Smooth muscle cell (in vitro differentiated cells): ENCODE data around the gene TMEM108. TPM values are rescaled to one million over a fixed set of nuclear protein-coding genes. Genes with fewer than 3 reads are reported as not detected.

Experiments
- DNase-seq: peaks from one replicate; lab custom pipeline; 2025; ENCODE audit not compliant: unreplicated experiment; lab: John Stamatoyannopoulos, UW
- H2AFZ ChIP-seq: fragments of 200-600 bp; sonication (generic); 2 replicates; pipeline ENCODE4 v1.6.0; 2016; ENCODE audit warnings: antibody characterized with exemption, low read depth, mild to moderate bottlenecking
- H3F3A ChIP-seq: fragments of 200-600 bp; sonication (generic); 2 replicates; pipeline ENCODE4 v1.6.0; 2017; ENCODE audit warnings: antibody characterized with exemption, low read depth
- H3K27ac ChIP-seq: fragments of 200-600 bp; sonication (generic); 2 replicates; pipeline ENCODE4 v1.5.1; 2016; ENCODE audit warnings: low read depth, mild to moderate bottlenecking
- H3K27me3 ChIP-seq: fragments of 200-600 bp; sonication (generic); 2 replicates; pipeline ENCODE4 v1.6.1; 2016; ENCODE audit warnings: low read depth, mild to moderate bottlenecking
- H3K36me3 ChIP-seq: fragments of 200-600 bp; sonication (generic); 2 replicates; pipeline ENCODE4 v1.5.1; 2016; ENCODE audit warnings: low read depth
- H3K4me1 ChIP-seq: fragments of 200-600 bp; sonication (generic); 2 replicates; pipeline ENCODE4 v1.5.1; 2016; ENCODE audit warnings: low read depth
- H3K4me2 ChIP-seq: fragments of 200-600 bp; sonication (generic); 2 replicates; pipeline ENCODE4 v1.6.0; 2016; ENCODE audit warnings: mild to moderate bottlenecking
- H3K4me3 ChIP-seq: fragments of 200-600 bp; sonication (generic); 2 replicates; pipeline ENCODE4 v1.5.1; 2016; ENCODE audit warnings: mild to moderate bottlenecking
- H3K79me2 ChIP-seq: fragments of 200-600 bp; sonication (generic); 2 replicates; pipeline ENCODE4 v1.6.0; 2016; ENCODE audit warnings: low read depth, mild to moderate bottlenecking
- H3K9ac ChIP-seq: fragments of 200-600 bp; sonication (generic); 2 replicates; pipeline ENCODE4 v1.6.0; 2016; ENCODE audit warnings: low read depth
- H3K9me3 ChIP-seq: fragments of 200-600 bp; sonication (generic); replicated peaks from 2 replicates; pipeline ENCODE4 v1.5.1; 2016; ENCODE audit warnings: low read depth
- H4K20me1 ChIP-seq: fragments of 200-600 bp; sonication (generic); 2 replicates; pipeline ENCODE4 v1.6.0; 2016; ENCODE audit warnings: low read depth
- CTCF ChIP-seq: fragments of 200-600 bp; sonication (generic); IDR thresholded peaks from 2 replicates; pipeline ENCODE4 v1.5.1; 2017; ENCODE audit warnings: borderline replicate concordance, mild to moderate bottlenecking, antibody characterized with exemption; ENCODE audit not compliant: insufficient read depth, poor library complexity, severe bottlenecking
- WGBS: methylation state at CpG from one replicate; pipeline ENCODE4 v1.1.7; 2016; ENCODE audit warnings: low lambda C conversion rate; 5-methylcytosine and 5-hydroxymethylcytosine counted together
- polyA plus RNA-seq: library from polyadenylated mRNA; unstranded; fragments of >200 nt; fragmentation: Nextera tagmentation; extraction: Ambion mirVana; gene quantifications from 2 replicates; pipeline ENCODE4 v1.2.1, GENCODE V29; 2016
- total RNA-seq: library from RNA; depleted of rRNA; stranded (reverse); fragments of >200 nt; gene quantifications from 2 replicates; pipeline ENCODE4 v1.2.3, GENCODE V29; 2014

The TMEM108 gene
- total and polyA plus RNA-seq, 2 experiments from 2014 or later, result 2.4 to 10.8 TPM

- DNase-seq, result no peak
- Histone ChIP-seq H3K4me1 (no peaks in the 10 kb centered on the region), H4K20me1 (no peaks in the 10 kb centered on the region), H3K27me3 (no peaks in the 10 kb centered on the region), H3K4me2 (no peak overlapping the region), H3K79me2 (no peaks in the 10 kb centered on the region), H3K27ac (no peak overlapping the region), H3K36me3 (no peaks in the 10 kb centered on the region), H2AFZ (no peak overlapping the region), H3F3A (no peaks in the 10 kb centered on the region), H3K9ac (no peak overlapping the region), H3K9me3 (no peaks in the 10 kb centered on the region), H3K4me3 (no peak overlapping the region)
- WGBS, result 77% methylated on average over 3 of the region's 3 CpGs
- TF ChIP-seq CTCF, result no peak
Measured at GRCh38 chr3:133032301-133032700, 5.9 kb upstream of the TMEM108 start.

- 91% methylated on average over 9 of the region's 9 CpGs for WGBS
- Histone ChIP-seq H2AFZ (peak overlapping the region; percentile 99), H3K36me3 (no peaks in the 10 kb centered on the region), H3K4me1 (peaks cover 14% of the 10 kb centered on the region), H3K9ac (no peak overlapping the region), H4K20me1 (no peaks in the 10 kb centered on the region), H3K4me3 (peak overlapping the region; percentile 80), H3K9me3 (no peaks in the 10 kb centered on the region), H3K79me2 (no peaks in the 10 kb centered on the region), H3K27me3 (peaks cover 5% of the 10 kb centered on the region), H3K4me2 (peak overlapping the region; percentile 98), H3K27ac (no peak overlapping the region), H3F3A (no peaks in the 10 kb centered on the region)
- no peak for DNase-seq
- no peak for TF ChIP-seq CTCF
Measured at GRCh38 chr3:133037436-133037835, 755 bp upstream of the TMEM108 start.

DNA sequence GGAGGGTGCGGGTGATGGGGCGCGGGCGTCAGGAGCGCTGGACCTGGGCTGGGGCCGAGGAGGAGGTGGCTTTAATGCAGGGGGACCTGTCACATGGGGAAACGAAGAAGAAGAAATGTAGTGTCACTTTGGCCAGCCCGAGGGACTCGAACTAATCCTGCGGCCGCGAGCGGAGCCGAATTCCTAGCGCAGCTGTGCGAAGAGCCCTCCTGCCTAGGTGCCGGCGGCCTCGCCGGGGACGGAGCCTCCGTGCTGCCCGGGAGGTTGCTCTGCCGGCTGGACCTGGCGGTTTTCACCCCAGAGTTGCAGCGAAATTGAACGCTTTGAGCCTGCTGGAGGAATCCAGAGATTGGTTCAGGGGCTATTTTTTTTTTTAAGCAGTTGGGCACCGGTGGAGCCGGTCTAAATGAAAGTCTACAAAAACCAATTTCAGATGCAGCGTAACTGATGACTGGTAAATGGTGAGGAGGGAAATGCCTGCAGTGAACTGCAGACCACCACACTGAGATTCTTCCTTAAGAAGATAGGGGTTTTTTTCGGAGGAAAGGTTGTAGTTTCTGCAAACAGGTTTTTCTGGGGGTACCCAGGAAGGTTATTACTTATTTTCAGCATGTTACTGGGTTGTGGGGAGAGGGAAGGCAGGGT is 662 bp downstream of the TMEM108 start:
- Histone ChIP-seq H3K4me1 (peaks cover 14% of the 10 kb centered on the region), H3K27me3 (peaks cover 5% of the 10 kb centered on the region), H3K4me2 (peak overlapping the region; percentile 98), H2AFZ (peak overlapping the region; percentile 99), H3K4me3 (peak overlapping the region; percentile 80), H3F3A (no peaks in the 10 kb centered on the region), H3K79me2 (no peaks in the 10 kb centered on the region), H3K27ac (no peak overlapping the region), H4K20me1 (no peaks in the 10 kb centered on the region), H3K9ac (peak overlapping the region; percentile 59), H3K9me3 (no peaks in the 10 kb centered on the region), H3K36me3 (no peaks in the 10 kb centered on the region)
- TF ChIP-seq CTCF, result no peak
- DNase-seq, result no peak
- 3% methylated on average over 31 of the region's 31 CpGs for WGBS
